Measurements from ENCODE around the gene LRCH3.

DNA sequence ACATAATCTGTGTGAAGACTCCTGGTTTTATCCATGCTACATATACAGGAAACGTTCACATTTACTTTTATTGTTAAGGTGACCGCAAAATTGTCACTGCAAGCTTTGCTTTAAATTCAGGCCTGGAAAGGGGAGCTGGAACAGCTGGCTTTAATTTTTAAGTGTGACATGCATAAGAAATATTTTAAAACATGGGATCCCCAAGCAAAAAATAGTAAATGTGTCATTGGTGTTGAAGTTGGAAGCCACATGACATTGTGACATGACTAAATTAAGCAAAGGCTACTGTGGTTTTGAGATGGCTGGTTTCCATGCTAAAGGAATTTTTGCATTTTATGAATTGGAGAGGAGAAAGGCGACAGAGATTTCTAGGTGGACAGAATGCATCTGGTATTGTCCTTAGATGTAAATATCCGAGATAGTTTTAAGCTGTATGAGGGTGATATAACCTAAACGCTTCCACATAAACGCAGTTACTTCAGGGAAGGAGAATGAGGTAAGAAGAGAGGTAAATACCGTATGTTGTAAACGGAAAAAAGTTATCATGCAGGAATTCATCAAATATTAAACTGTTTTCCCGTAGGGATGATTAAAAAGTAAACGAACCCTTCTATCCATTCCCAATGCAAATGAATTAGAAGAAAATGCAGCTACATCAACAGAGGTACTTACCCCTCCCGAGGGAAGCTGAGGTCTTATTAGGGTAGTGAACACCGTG is 42.3 kb upstream of the LRCH3 start:
- no peak for TF ChIP-seq CTCF (IDR thresholded peaks at IDR 0.05)
- TF ChIP-seq MAX (IDR thresholded peaks at IDR 0.05): no peak
- TF ChIP-seq NPAS2 (CRISPR knock-in tag; IDR thresholded peaks at IDR 0.05; ENCODE audit: borderline replicate concordance): no peak
- TF ChIP-seq POLR2A (IDR thresholded peaks at IDR 0.05; ENCODE audit: low read length): no peak
- TF ChIP-seq ELK1 (IDR thresholded peaks at IDR 0.05; ENCODE audit: low read depth, low read length): no peak
- TF ChIP-seq FOSB (CRISPR knock-in tag; IDR thresholded peaks at IDR 0.05): no peak

All from A549 (cell line).